Measurements from ENCODE around the gene EPB41L2.

The EPB41L2 gene

GRCh38 chr6:130906736-130907381 lies 156.2 kb downstream of the EPB41L2 start:
- TF ChIP-seq, protein P1, sequence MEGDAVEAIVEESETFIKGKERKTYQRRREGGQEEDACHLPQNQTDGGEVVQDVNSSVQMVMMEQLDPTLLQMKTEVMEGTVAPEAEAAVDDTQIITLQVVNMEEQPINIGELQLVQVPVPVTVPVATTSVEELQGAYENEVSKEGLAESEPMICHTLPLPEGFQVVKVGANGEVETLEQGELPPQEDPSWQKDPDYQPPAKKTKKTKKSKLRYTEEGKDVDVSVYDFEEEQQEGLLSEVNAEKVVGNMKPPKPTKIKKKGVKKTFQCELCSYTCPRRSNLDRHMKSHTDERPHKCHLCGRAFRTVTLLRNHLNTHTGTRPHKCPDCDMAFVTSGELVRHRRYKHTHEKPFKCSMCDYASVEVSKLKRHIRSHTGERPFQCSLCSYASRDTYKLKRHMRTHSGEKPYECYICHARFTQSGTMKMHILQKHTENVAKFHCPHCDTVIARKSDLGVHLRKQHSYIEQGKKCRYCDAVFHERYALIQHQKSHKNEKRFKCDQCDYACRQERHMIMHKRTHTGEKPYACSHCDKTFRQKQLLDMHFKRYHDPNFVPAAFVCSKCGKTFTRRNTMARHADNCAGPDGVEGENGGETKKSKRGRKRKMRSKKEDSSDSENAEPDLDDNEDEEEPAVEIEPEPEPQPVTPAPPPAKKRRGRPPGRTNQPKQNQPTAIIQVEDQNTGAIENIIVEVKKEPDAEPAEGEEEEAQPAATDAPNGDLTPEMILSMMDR (IDR thresholded peaks at IDR 0.05; ENCODE audit: borderline replicate concordance, insufficient read depth, low read depth, low read length): no peak
- no peak overlapping the region for H3K4me3 ChIP-seq (ENCODE audit: low read depth, low read length)

GRCh38 chr6:130903602-130904001 lies 159.4 kb downstream of the EPB41L2 start:
- no peak overlapping the region for H3K4me3 ChIP-seq (ENCODE audit: low read depth, low read length)

GRCh38 chr6:130903007-130903406 lies 160.0 kb downstream of the EPB41L2 start:
- TF ChIP-seq, protein P1 (IDR thresholded peaks at IDR 0.05; ENCODE audit: borderline replicate concordance, insufficient read depth, low read depth, low read length): no peak
- no peak overlapping the region for H3K4me3 ChIP-seq (ENCODE audit: low read depth, low read length)

More at GRCh38 chr6:130903602-130904001, 159.4 kb downstream of the EPB41L2 start:
- TF ChIP-seq, protein P1 (IDR thresholded peaks at IDR 0.05; ENCODE audit: borderline replicate concordance, insufficient read depth, low read depth, low read length): no peak

DNA sequence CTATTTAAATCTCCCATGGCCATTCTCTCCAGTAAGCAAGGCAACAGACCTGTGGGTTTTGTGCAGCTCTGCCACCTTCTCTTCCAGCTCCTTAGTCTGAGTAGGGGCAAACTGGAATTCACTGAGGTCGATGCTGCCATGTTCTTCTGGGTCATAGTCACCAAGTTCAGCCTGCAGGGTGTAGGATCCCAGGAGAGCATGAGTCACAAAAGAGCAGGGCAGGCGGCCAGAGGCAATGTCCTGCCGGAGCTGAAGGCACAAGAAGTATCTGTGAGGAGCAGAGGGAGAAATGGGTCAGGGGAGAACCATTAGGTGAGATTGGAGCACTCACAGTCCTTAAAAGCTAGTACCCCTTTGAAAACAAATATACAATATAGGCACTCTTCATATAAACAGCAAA lies 162.1 kb downstream of the EPB41L2 start:
- TF ChIP-seq, protein P1 (IDR thresholded peaks at IDR 0.05; ENCODE audit: borderline replicate concordance, insufficient read depth, low read depth, low read length): no peak

DNA sequence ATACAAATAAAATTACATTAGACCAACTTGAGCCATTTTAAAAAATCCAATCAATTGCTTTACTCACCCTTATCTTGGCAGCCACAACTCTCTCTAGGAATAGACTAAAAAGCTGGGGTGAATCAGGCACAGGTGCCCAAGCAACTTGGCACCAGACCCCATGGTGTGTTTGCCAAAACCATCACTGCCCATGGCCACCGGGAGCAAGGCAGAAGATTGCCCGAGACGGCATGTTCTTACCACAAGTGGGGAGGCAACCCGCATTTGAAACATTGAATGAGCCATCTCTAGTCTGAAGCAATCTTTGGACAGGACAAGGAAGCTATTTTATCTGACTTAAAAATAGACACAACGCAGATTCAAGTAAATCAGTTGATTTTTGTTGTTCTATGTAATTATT lies 166.8 kb downstream of the EPB41L2 start:
- no peak overlapping the region for H3K4me3 ChIP-seq (ENCODE audit: low read depth, low read length)
- TF ChIP-seq, protein P1 (IDR thresholded peaks at IDR 0.05; ENCODE audit: borderline replicate concordance, insufficient read depth, low read depth, low read length): no peak

More for the DNA sequence above, 162.1 kb downstream of the EPB41L2 start:
- H3K4me3 ChIP-seq (ENCODE audit: low read depth, low read length): no peak overlapping the region

DNA sequence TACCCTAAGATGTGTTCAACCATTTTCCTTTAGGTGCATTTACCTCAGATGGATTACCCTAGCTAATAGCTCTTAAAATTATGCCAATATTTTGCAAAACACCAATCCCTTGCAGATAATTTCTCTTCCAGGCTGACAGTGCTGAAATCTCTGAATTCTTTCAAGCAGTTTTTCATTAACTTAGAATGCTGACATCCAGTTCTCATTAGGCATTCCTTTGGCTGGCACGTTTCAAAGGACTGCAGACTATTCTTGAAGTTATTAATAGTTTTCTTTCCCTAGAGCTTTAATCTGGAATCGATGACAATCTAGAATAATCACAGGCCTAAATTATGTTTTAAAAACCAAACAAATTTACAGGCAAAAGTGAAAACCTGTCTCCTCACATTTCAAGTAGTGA lies 167.5 kb downstream of the EPB41L2 start:
- TF ChIP-seq, protein P1 (IDR thresholded peaks at IDR 0.05; ENCODE audit: borderline replicate concordance, insufficient read depth, low read depth, low read length): no peak
- no peak overlapping the region for H3K4me3 ChIP-seq (ENCODE audit: low read depth, low read length)

- TF ChIP-seq, protein P1 (IDR thresholded peaks at IDR 0.05; ENCODE audit: borderline replicate concordance, insufficient read depth, low read depth, low read length): no peak
- H3K4me3 ChIP-seq (ENCODE audit: low read depth, low read length): no peak overlapping the region
These were observed 169.3 kb downstream of the EPB41L2 start for GRCh38 chr6:130893766-130894165.

Data from GM12875 (cell line).